ENCODE data around the gene ICOSLG. TPM values are rescaled to one million over a fixed set of nuclear protein-coding genes. Genes with fewer than 3 reads are reported as not detected.
A peak's percentile ranks its signal among the peaks of the same experiment; 100 is the strongest.
"Not testable (repeated sequence)": the region's sequence is repeated elsewhere in the genome, so short reads cannot be mapped to it uniquely, and the experiment has no call there.

ICOSLG gene
- total RNA-seq, 2 experiments from 2014 or later = 2.4 to 2.8 TPM

DNA sequence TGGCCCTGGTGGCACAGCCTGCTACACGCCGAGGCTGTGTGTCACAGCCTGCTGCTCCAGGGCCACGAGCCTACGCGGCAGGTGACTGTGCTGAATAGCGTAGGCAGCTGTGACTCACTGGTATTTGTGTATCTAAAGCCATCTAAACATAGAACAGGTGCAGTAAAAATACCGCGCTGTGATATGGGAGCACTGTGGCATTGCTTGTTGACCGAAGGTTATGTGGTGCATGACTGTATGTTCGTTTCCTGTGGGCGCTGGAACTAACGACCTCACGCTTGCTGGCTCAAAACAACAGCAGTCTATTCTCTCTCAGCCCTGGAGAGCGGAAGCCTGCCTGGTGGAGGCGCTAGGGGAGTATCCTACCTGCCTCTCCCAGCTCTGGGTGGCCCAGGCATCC, 3.2 kb upstream of the ICOSLG start:
- H3K27ac Mint-ChIP-seq; H3K27me3 Mint-ChIP-seq; intact Hi-C loops (cut with DNase I, micrococcal nuclease); H3K4me1 Mint-ChIP-seq; DNase-seq; H3K36me3 Mint-ChIP-seq (ENCODE audit: low read depth); CTCF ChIA-PET; H3K9me3 Mint-ChIP-seq (ENCODE audit: low read depth); POLR2A ChIA-PET; H3K4me3 Mint-ChIP-seq: not testable (repeated sequence)
- peak; percentile 82 for ATAC-seq

- H3K36me3 Mint-ChIP-seq (ENCODE audit: low read depth); DNase-seq; CTCF ChIA-PET; H3K9me3 Mint-ChIP-seq (ENCODE audit: low read depth); H3K27ac Mint-ChIP-seq; H3K4me3 Mint-ChIP-seq; intact Hi-C loops (cut with DNase I, micrococcal nuclease); H3K27me3 Mint-ChIP-seq; H3K4me1 Mint-ChIP-seq; POLR2A ChIA-PET: not testable (repeated sequence)
- peak; percentile 38 for ATAC-seq
Observed at GRCh38 chr21:44241281-44241680, 538 bp upstream of the ICOSLG start.

DNA sequence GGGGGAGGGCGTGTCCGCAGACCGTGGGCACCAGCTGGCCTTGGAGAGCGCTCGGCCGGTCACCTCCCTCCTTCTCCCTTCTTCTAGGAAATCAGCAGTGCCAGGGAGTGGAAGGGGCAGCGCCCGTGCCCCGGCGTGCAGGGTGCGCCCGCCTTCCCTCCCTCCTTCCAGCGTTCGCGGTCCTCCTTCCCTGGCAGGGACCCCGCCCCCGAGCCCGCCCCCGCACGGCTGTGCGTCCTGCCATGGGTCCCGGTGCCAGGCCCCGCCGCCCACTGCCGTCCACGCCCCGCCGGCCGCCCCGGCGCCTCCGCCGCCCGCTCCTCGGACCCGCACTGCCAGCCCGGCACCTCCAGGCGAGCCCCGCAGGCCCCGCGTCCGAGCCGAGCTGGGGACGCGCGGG, 390 bp downstream of the ICOSLG start:
- DNase-seq; H3K4me3 Mint-ChIP-seq; H3K36me3 Mint-ChIP-seq (ENCODE audit: low read depth); ATAC-seq; intact Hi-C loops (cut with DNase I, micrococcal nuclease); H3K27ac Mint-ChIP-seq; H3K9me3 Mint-ChIP-seq (ENCODE audit: low read depth); CTCF ChIA-PET; POLR2A ChIA-PET; H3K27me3 Mint-ChIP-seq; H3K4me1 Mint-ChIP-seq: not testable (repeated sequence)

DNA sequence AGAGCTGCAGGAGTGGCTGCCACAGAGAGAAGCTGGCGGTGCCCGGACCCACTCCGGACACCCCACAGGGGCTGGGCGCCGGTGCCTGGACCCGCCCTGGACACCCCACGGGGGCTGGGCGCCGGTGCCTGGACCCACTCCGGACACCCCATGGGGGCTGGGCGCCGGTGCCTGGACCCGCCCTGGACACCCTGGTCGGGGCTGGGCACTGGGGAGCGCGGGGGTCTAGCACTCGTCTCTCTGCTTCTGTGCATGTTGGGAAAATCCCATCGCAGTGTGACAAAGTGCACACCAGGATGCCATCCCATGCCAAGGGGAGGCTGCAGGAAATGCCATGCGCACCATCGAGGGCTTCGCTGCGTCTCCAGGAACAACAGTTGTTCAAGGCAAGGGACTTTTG, 11.2 kb downstream of the ICOSLG start:
- intact Hi-C loops (cut with DNase I, micrococcal nuclease) = not testable (repeated sequence)

GRCh38 chr21:44228109-44228508, 12.6 kb downstream of the ICOSLG start:
- intact Hi-C loops (cut with DNase I, micrococcal nuclease); DNase-seq; ATAC-seq; H3K9me3 Mint-ChIP-seq (ENCODE audit: low read depth); H3K36me3 Mint-ChIP-seq (ENCODE audit: low read depth); H3K4me1 Mint-ChIP-seq; H3K27ac Mint-ChIP-seq; POLR2A ChIA-PET; H3K27me3 Mint-ChIP-seq; H3K4me3 Mint-ChIP-seq; CTCF ChIA-PET: not testable (repeated sequence)

More for the DNA sequence above, 11.2 kb downstream of the ICOSLG start:
- POLR2A ChIA-PET; CTCF ChIA-PET; H3K27ac Mint-ChIP-seq; H3K4me3 Mint-ChIP-seq; ATAC-seq; H3K4me1 Mint-ChIP-seq; H3K36me3 Mint-ChIP-seq (ENCODE audit: low read depth); H3K27me3 Mint-ChIP-seq; H3K9me3 Mint-ChIP-seq (ENCODE audit: low read depth): not testable (repeated sequence)
- peak; percentile 1 for DNase-seq

DNA sequence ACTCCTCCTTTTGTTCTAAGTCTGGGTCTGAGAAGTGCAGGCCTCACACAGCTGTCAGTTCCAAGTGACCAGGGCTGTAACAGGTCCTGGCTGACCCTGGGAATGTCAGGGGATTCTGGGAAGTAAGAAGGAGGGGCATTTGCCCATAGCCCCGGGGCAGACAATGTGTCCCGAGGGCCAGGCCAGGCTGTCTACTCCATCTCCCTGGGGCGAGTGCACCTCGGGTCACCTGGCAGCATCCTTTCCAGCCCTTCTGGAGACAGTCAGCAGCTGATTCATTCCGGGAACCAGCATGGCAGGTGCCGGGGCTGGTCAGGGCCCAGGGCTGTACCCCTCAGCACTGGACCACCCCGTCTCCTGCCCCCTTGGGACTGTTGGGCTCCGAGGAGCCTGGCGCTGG, 13.1 kb downstream of the ICOSLG start:
- H3K36me3 Mint-ChIP-seq (ENCODE audit: low read depth); H3K27me3 Mint-ChIP-seq; DNase-seq; ATAC-seq; intact Hi-C loops (cut with DNase I, micrococcal nuclease); H3K27ac Mint-ChIP-seq; H3K4me3 Mint-ChIP-seq; POLR2A ChIA-PET; H3K4me1 Mint-ChIP-seq; H3K9me3 Mint-ChIP-seq (ENCODE audit: low read depth); CTCF ChIA-PET: not testable (repeated sequence)

DNA sequence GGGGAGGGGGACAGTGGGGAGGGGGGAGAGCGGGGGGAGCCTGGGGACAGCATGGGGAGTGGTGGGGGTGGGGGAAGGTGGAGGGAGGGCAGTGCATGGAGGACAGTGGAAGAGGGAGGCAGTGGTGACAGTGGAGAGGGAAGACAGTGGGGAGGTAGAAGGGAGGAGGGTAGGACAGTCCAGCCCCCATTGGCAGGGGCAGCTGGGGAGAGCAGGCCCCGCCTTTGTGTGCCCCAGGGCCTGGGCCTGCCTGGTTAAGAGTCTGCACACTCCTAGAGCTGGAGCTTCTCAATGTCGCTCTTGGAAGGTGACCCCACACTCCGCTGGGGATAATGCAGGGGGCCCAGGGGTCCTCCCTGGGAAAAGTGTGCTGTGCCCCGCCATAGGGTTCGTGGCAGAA, 15.1 kb downstream of the ICOSLG start:
- H3K27me3 Mint-ChIP-seq; DNase-seq; intact Hi-C loops (cut with DNase I, micrococcal nuclease); H3K4me1 Mint-ChIP-seq; H3K9me3 Mint-ChIP-seq (ENCODE audit: low read depth); H3K27ac Mint-ChIP-seq; H3K4me3 Mint-ChIP-seq; POLR2A ChIA-PET; ATAC-seq; CTCF ChIA-PET; H3K36me3 Mint-ChIP-seq (ENCODE audit: low read depth): not testable (repeated sequence)

- POLR2A ChIA-PET; H3K4me3 Mint-ChIP-seq; H3K9me3 Mint-ChIP-seq (ENCODE audit: low read depth): not testable (repeated sequence)
Observed at GRCh38 chr21:44223334-44223733, 17.4 kb downstream of the ICOSLG start.

GRCh38 chr21:44220674-44221073, 20.1 kb downstream of the ICOSLG start:
- H3K36me3 Mint-ChIP-seq (ENCODE audit: low read depth); H3K4me3 Mint-ChIP-seq; ATAC-seq; H3K4me1 Mint-ChIP-seq; H3K27ac Mint-ChIP-seq; H3K9me3 Mint-ChIP-seq (ENCODE audit: low read depth); DNase-seq; CTCF ChIA-PET; intact Hi-C loops (cut with DNase I, micrococcal nuclease); H3K27me3 Mint-ChIP-seq; POLR2A ChIA-PET: not testable (repeated sequence)

More at GRCh38 chr21:44223334-44223733, 17.4 kb downstream of the ICOSLG start:
- DNase-seq; H3K27ac Mint-ChIP-seq; intact Hi-C loops (cut with DNase I, micrococcal nuclease); ATAC-seq; CTCF ChIA-PET; H3K27me3 Mint-ChIP-seq; H3K4me1 Mint-ChIP-seq; H3K36me3 Mint-ChIP-seq (ENCODE audit: low read depth): not testable (repeated sequence)

- DNase-seq; H3K4me1 Mint-ChIP-seq; H3K36me3 Mint-ChIP-seq (ENCODE audit: low read depth); POLR2A ChIA-PET; intact Hi-C loops (cut with DNase I, micrococcal nuclease); H3K27ac Mint-ChIP-seq; H3K27me3 Mint-ChIP-seq; CTCF ChIA-PET; H3K9me3 Mint-ChIP-seq (ENCODE audit: low read depth); ATAC-seq; H3K4me3 Mint-ChIP-seq: not testable (repeated sequence)
Observed at GRCh38 chr21:44218461-44218860, 22.3 kb downstream of the ICOSLG start.

DNA sequence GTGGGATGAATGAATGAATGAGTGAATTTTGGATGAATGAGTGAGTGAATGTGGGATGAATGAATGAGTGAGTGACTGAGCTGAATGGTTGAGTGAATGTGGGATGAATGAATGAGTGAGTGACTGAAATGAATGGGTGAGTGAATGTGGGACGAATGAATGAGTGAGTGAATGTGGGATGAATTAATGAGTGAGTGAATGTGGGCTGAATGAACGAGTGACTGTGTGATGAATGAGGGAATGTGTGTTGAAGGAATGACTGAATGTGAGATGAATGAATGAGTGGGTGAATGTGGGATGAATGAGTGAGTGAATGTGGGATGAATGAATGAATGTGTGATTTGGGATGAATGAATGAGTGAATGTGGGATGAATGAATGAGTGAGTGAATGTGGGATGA, 28.8 kb downstream of the ICOSLG start:
- H3K4me3 Mint-ChIP-seq; CTCF ChIA-PET; H3K4me1 Mint-ChIP-seq; intact Hi-C loops (cut with DNase I, micrococcal nuclease); DNase-seq; H3K27me3 Mint-ChIP-seq; ATAC-seq; H3K9me3 Mint-ChIP-seq (ENCODE audit: low read depth); H3K27ac Mint-ChIP-seq; POLR2A ChIA-PET; H3K36me3 Mint-ChIP-seq (ENCODE audit: low read depth): not testable (repeated sequence)

DNA sequence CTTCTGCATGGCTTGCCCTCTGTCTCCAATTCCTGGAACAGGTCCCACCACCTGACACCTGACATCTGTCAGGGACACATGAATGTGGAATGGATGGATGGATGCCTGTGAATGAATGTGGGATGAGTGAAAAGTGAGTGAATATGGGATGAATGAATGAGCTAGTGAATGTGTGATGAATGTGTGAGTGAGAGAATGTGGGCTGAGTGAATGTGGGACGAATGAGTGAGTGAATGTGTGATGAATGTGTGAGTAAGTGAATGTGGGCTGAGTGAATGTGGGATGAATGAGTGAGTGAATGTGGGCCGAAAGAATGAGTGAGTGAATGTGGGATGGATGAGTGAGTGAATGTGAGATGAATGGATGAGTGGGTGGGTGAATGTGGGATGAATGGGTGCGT, 29.2 kb downstream of the ICOSLG start:
- H3K9me3 Mint-ChIP-seq (ENCODE audit: low read depth); H3K4me1 Mint-ChIP-seq; H3K27me3 Mint-ChIP-seq; intact Hi-C loops (cut with DNase I, micrococcal nuclease); ATAC-seq; DNase-seq; H3K27ac Mint-ChIP-seq; H3K36me3 Mint-ChIP-seq (ENCODE audit: low read depth); H3K4me3 Mint-ChIP-seq; CTCF ChIA-PET; POLR2A ChIA-PET: not testable (repeated sequence)
